ENCODE measurements around the gene CCR3.

GRCh38 chr3:46218196-46218709 is 24.0 kb upstream of the CCR3 start:
- no peak for TF ChIP-seq CTCF (IDR thresholded peaks at IDR 0.05)
- no peak for TF ChIP-seq POLR2A (IDR thresholded peaks at IDR 0.05)
